ENCODE data around the gene RCOR3.

DNA sequence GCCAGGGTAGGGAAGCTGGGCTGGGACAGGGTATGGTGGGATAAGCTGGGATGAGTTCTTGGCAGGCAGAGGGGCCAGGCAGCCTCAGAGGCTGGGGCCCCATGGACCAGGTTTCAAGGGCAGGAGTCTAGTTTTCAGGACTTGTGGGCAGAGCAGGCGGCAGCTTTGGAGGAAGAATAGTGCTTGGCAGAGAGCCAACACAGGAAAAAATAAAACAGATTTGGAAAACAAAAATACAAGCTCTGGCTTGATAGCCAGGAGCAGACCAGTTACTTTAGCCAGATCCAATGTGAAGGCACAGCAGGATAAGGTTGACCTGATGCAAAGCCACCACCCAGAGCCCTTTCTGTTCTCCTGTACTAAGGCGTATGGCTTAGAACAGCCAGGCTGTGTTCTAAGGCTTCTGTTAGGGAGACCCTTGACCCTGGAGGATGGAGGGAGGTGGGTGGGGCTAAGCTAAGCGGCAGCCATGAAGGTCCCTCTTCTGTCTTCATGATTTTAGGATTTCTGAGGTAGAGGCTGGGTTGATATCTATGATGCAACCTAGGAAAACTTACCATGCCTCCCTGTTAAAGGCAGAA lies 73.0 kb downstream of the RCOR3 start:
- TF ChIP-seq CTCF (IDR thresholded peaks at IDR 0.05) (no peak), POLR2AphosphoS5 (IDR thresholded peaks at IDR 0.05) (no peak), POLR2A (IDR thresholded peaks at IDR 0.05) (no peak)
